ENCODE results near the gene LRRC43. TPM values are rescaled to one million over a fixed set of nuclear protein-coding genes. Genes with fewer than 3 reads are reported as not detected.

LRRC43 gene
- total and polyA plus RNA-seq, 10 of the 15 experiments (the other 5 are each of a cell fraction or from before 2014, with no cell fraction given) = 0.23 TPM; not detected in 9

GRCh38 chr12:122235741-122236140 is 52.8 kb downstream of the LRRC43 start:
- POLR2A ChIA-PET = interaction anchor here (0.6 to 1.4 kb wide), 2 partner anchors 9 to 17 kb away, joined by 4 to 6 read pairs; partner anchors contain the start of gene DIABLO
- in situ Hi-C loops (cut with MboI) = no loop called here
- Histone ChIP-seq H4K20me1 (ENCODE audit: control insufficient read depth, insufficient read depth) (no peaks in the 10 kb centered on the region), H3K79me2 (ENCODE audit: control insufficient read depth, insufficient read depth, low read length) (no peaks in the 10 kb centered on the region), H3K36me3 (ENCODE audit: control insufficient read depth in 2 of 2, insufficient read depth in 2 of 2, low read length in 1 of 2) (peaks cover 1 to 4% of the 10 kb centered on the region in 2 experiments; a peak in 3 of 4 replicates), H2AFZ (ENCODE audit: control insufficient read depth, low read depth, low read length) (no peak overlapping the region), H3K4me1 (ENCODE audit: control insufficient read depth, insufficient read depth, low read length) (no peaks in the 10 kb centered on the region), H3K9me3 (replicated peaks; ENCODE audit: control insufficient read depth, insufficient read depth, low read length) (no peaks in the 10 kb centered on the region), H3K4me3 (no peak overlapping the region), H3K9ac (ENCODE audit: control insufficient read depth, insufficient read depth, low read length) (no peak overlapping the region), H3K27ac (ENCODE audit: control insufficient read depth, insufficient read depth) (no peak overlapping the region), H3K27me3 (replicated peaks in 1 of 2; ENCODE audit: control insufficient read depth in 2 of 2, insufficient read depth in 2 of 2, low read length in 1 of 2) (no peaks in the 10 kb centered on the region), H3K4me2 (ENCODE audit: control insufficient read depth, insufficient read depth) (no peak overlapping the region)
- SMC1A ChIA-PET (ENCODE audit: uncharacterized antibody, unreplicated experiment) = no interaction called here
- RAD21 ChIA-PET (ENCODE audit: unreplicated experiment) = no interaction called here
- DNase-seq (ENCODE audit: low read depth, low spot score) (no peak), ATAC-seq (no peak), FAIRE-seq (no peak)
- WGBS (ENCODE audit: insufficient coverage, insufficient replicate concordance, low lambda C conversion rate, missing lambda C conversion rate) = 90% methylated on average over 7 of the region's 7 CpGs
- CTCF ChIA-PET = interaction anchor here (1.3 kb wide), 1 partner anchor 120 kb away, joined by 3 read pairs; no protein-coding TSS in a partner anchor
- no TSS peak for BruUV-seq (replicated peaks)
- intact Hi-C loops (cut with micrococcal nuclease; ENCODE audit: unreplicated experiment) = no loop called here
- TF ChIP-seq CBX5 (IDR thresholded peaks at IDR 0.05; ENCODE audit: low read depth) (no peak), MTA3 (IDR thresholded peaks at IDR 0.05; ENCODE audit: borderline replicate concordance, low read length) (no peak), BRCA1 (IDR thresholded peaks at IDR 0.05; ENCODE audit: low read depth, low read length) (no peak), ZZZ3 (IDR thresholded peaks at IDR 0.05; ENCODE audit: control insufficient read depth, insufficient read length, low read depth) (no peak), MTA2 (IDR thresholded peaks at IDR 0.05; ENCODE audit: low read depth) (no peak), RCOR1 (conservative IDR thresholded peaks at IDR 0.05; ENCODE audit: low read depth, low read length) (no peak), ATF3 (IDR thresholded peaks at IDR 0.05; ENCODE audit: borderline replicate concordance, extremely low read depth, low read depth, low read length) (no peak), BCL3 (IDR thresholded peaks at IDR 0.05; ENCODE audit: borderline replicate concordance, insufficient read depth, low read depth, low read length, poor library complexity, severe bottlenecking) (no peak), TCF7 (IDR thresholded peaks at IDR 0.05; ENCODE audit: borderline replicate concordance) (no peak), STAT3 (IDR thresholded peaks at IDR 0.05; ENCODE audit: low read depth, low read length) (no peak), EGR1 (IDR thresholded peaks at IDR 0.05; ENCODE audit: borderline replicate concordance in 1 of 2, low read depth in 2 of 2, low read length in 2 of 2) (no peak), GABPA (IDR thresholded peaks at IDR 0.05; ENCODE audit: low read depth) (no peak), NFXL1 (IDR thresholded peaks at IDR 0.05; ENCODE audit: borderline replicate concordance) (no peak), ZNF592 (IDR thresholded peaks at IDR 0.05) (no peak), KAT2A (conservative IDR thresholded peaks at IDR 0.05; ENCODE audit: control insufficient read depth, low read depth, low read length) (no peak)

All from GM12878 (cell line).